Stimulated activated CD4-positive, alpha-beta T cell treated with anti-CD3 and anti-CD28 coated beads, Interleukin-15, amount 100 ng/mL, for 48 hours (primary cell): ENCODE measurements around the gene LHX2.
"Not testable (repeated sequence)": the region's sequence is repeated elsewhere in the genome, so short reads cannot be mapped to it uniquely, and the experiment has no call there.

ENCODE experiments used
- DNase-seq, 2 donors: peaks; one replicate each; pipeline ENCODE4 v3.0.0-alpha.2; 2020; ENCODE audit warnings: low read depth in 2 of 2

Gene LHX2, protein sequence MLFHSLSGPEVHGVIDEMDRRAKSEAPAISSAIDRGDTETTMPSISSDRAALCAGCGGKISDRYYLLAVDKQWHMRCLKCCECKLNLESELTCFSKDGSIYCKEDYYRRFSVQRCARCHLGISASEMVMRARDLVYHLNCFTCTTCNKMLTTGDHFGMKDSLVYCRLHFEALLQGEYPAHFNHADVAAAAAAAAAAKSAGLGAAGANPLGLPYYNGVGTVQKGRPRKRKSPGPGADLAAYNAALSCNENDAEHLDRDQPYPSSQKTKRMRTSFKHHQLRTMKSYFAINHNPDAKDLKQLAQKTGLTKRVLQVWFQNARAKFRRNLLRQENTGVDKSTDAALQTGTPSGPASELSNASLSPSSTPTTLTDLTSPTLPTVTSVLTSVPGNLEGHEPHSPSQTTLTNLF

DNA sequence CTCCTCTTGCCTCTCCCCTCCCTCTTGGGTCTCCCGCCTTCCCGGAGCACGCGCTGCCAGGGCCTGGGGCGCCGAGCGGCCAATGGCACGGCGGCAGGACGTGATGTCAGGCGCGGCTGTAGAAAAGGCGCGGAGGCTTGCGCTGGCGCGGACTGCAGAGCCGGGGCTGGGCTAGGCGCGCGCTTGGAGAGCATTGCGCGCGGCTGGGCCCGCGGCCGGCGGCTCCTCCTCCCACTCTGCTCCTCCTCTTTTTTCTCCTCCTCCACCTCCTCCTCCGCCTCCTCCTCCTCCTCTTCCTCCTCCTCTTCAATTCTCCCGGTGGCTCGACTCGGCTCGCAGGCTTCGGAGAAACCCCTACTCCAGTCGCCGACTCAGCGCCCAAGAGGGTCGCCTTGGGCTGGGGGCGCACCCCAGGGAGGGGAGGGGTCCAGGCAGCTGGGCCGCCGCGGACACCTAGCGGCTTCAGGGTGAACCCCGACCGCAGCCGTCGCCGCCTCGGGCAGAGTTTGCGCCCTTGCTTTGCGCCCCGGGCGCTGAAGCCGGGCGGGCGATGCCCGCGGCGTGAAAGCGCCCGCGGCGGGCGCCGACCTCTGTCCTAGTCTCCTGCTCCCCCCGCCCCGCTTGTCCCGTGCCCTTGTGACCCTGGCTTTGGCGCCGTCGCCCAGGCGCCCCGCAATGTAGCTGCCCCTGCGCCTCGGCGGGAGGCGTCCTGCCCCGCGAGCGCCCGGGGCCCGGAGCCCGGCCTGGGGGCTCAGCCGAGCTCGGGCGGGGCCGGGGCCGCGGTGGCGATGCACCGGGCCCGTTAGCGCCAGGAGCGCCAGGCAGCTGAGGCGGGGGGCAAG is at the start of gene LHX2:
Gene LHX2 (plus strand): TSS at position 309 of the 842 bp plus-strand sequence. CDS start 581 bp downstream, outside the sequence.
- peak in 1 of 2 donors; percentile 48 for DNase-seq

DNA sequence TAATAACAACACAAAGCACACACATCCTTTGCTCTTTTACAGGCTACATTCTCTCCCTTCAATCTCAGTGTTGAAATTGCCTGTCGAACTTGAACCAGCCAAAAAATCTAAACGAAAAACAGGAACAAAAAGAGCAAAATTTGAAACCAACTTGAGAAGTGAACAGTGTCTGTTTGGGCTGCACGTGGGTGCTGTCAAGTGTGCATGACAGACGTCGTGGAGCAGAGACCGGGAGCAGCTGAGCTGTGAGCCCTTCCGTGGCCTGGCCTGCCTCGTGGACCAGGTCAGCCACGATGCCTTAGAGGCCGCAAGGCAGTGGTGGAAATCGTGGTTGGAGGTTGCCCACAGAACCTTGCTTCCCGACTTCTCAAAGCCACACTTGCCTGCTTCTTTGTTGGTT is 46.8 kb upstream of the LHX2 start:
- DNase-seq: no peak

DNA sequence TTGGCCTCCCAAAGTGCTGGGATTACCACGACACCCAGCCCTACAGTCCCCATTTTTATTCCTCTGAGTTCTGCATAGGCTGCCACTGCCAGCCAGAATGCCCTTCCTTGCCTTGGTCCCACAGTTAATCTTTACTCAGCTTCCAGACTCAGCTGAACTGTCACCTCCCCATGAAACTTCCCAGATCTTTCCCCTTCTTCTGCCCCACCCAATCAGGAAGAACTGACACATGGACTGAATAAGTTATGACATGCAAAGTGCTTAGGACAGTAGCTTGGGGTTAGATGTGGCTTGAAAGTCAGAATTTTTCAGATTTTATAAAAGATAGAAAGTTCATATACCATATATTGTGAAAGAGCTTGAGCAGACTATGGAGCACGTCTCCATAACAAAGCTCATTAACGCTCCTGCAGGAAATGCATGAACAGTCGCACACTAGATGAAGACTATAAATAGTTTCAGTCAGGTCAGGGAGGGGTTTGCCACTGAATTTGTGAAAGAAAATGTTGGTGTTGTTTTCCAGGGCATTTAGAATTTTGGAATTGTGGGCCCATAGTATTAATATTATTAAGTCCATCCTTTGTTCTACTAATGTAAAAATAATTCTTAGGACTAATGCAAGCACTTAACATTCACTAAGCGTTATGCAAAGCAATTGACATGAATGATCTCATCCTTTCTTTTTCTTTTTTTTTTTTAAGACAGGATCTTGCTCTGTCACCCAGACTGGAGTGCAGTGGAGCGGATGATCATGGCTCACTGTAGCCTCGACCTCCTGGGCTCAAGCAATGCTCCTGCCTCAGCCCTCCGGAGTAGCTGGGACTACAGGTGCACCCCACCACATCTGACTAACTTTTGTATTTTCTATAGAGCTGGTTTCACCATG is 45.5 kb upstream of the LHX2 start:
- DNase-seq: no peak

DNA sequence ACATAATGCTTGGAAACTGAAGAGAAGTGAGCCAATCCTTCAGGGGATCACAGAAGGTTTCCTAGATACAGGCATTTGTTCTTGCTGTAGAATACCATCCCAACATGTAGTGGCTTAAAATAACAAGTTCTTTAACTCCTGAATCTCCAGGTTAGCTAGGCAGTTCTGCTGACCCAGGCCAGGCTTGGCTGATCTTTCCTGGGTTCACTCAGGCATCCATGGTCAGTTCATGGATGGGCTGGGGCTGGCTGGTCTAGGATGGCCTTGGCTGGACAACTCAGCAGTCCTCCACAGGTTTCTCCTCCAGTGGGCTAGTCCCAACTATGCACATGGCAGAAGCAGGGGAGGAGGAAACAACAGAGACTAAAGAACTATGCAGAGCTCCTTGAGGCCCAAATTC is 44.2 kb upstream of the LHX2 start:
- no peak for DNase-seq

DNA sequence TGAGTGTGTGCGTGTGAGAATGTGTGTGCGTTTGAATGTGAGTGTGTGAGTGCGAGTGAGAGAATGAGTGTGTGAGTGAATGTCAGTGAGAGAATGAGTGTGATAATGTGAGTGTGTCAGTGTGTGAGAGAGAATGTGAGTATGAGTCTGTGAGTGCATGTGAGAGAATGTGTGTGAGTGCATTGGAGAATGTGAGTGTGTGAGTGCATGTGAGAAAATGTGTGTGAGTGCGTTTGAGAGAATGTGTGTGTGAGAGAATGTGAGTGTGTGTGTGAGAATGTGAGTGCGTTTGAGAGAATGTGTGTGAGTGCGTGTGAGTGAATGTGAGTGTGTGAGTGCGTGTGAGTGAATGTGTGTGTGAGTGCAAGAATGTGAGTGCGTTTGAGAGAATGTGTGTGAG is 39.0 kb upstream of the LHX2 start:
- no peak for DNase-seq

DNA sequence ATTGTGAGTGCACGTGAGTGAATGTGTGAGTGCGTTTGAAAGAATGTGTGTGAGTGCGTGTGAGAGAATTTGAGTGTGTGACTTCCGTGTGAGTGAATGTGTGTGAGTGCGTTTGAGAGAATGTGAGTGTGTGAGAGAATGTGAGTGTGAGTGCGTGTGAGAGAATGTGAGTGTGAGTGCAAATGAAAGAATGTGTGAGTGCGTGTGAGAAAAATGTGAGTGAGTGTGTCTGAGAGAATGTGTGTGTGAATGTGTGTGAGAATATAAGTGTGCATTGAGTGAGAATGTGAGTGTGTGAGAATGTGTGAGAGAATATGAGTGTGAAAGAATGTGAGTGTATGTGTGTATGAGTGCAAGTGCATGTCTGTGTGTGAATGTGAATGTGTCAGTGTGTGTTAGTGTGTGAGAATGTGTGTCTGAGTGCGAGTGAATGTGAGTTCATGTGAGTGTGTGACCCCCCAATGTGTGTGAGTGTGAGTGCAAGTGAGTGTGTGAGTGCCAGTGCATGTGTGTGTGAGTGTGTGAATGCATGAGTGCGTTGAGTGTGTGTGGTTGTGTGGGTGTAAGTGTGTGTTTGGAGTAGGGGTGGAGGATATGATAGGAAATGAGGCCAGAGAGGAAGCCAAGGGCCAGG is 37.9 kb upstream of the LHX2 start:
- no peak for DNase-seq

DNA sequence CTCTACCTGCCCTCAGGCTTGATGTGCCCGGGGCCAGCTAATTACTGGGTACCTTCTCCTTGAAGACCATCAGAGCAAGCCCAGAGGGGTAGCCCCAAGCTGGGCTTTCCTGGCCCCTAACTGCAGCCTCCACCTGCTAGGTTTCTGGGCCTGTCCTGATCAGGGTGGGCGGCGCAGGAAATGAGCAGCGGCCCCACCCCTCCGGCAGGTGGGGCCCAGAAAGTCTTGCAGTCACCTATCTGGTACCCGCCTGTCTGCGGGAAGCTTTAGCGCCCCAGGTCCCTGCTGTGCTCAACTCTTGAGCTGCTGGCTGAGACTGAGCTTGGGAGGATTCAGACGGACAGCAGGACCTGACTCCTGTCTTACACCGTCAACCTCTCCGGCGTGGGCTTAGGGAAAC is 37.1 kb upstream of the LHX2 start:
- DNase-seq: no peak

DNA sequence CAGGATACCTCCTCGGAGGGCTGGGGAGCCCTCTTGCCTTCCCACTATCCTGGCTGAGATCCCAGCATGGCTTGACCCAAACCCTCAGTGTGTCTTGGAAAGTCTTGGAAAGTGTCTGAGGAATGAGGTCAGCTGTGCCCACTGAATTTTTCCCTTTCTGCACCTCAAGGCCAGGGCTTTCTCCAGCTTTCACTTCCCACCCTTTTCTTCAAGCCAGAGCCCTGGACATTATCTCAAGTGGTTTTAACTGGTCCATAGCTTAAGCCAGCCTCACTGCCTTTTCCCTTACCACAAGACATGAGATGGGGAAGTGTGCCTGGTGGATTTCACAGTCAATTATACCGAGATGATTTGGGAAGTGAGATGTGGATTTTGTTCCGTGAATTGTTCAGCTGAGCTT is 35.7 kb upstream of the LHX2 start:
- no peak for DNase-seq

DNA sequence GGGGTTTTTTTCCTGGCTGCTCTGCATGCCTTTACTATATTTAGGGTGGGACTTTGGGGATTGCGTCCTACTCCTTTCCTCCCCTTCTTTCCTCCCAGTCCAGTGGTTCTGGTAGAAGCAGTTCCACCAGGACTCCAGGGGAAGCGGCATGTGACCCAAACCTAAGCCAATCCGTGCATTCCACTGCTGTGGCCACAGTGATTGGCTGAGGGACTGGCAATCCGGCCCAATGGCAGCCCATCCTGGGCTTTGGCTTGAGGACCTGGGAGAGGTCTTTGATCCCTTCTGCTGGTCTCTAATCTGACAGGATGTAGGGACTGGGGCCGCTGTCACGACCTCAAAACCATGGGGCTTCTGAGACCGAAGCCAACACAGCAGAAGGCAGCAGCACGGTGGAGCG is 35.0 kb upstream of the LHX2 start:
- not testable (repeated sequence) for DNase-seq

DNA sequence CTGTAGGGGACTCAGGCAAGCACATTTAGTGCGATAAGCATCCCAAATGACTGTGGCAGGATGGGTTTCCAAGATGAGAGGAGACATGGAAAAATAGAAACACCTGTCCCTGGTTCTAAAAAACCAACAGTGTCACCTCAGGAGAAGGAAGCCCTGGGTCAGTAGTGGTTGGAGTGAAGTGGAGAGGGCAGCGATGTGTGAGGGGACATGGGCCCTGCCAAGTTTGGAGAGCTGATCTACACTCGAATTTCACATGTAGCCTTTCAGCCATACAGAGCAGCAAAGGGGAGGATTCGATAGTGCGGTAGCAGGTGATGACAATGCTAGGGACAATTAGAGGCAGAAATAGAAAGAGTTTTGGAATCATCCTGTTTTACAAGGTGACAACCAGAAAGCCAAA is 32.6 kb upstream of the LHX2 start:
- DNase-seq: no peak

DNA sequence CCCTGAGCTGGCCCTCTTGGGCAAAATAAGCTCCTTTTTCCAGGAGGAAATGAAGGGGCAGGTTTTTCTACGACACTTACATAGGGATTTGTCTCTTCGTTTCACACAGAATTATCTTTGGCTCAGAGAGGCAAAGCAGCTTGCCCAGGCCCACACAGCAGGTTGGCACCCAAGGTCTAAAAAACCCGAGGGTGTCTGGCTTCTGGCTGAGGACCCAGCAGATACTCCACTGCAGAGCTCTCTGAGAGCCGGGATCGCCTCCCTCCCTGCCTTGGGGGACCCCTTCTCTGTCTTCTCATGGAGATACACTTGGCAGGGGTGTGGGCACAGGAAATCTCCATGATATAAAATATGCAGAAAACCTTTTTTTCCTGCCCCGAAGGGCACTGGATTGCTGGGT is 29.0 kb upstream of the LHX2 start:
- no peak for DNase-seq

DNA sequence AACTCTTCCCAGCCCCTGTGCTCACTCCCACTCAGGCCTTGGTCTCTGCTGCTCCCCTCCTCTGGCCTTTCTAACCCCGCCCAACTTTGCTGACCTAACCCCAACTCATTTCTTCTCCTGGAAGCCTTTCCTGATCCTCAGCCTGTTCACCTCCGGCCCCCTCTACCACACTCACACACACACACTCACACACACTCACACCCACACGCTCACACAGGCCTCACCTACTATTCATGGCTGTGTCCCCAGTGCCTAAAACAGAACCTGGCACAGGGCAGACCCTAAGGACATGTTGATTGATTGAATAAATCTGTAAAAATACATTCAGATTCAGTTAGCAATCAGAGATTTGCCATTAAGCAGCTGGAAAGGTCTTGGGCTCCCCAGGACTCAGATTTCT is 28.5 kb upstream of the LHX2 start:
- DNase-seq: no peak

DNA sequence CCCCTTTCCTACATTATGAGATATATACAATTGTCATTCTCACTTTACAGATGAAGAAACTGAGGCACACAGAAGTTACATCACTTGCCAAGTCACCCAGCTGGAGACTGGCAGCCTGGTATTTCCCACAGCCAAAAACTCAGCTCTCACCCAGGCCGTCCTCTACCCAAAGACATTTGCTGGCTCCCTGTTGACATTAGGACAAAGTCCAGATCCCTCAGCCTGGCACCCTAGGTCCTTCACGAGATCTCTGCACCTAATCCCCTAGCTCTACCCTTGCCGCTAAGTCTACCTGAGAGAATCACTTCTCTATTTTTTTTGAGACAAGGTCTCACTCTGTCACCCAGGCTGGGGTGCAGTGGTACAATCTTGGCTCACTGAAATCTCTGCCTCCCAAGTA is 26.8 kb upstream of the LHX2 start:
- no peak for DNase-seq

DNA sequence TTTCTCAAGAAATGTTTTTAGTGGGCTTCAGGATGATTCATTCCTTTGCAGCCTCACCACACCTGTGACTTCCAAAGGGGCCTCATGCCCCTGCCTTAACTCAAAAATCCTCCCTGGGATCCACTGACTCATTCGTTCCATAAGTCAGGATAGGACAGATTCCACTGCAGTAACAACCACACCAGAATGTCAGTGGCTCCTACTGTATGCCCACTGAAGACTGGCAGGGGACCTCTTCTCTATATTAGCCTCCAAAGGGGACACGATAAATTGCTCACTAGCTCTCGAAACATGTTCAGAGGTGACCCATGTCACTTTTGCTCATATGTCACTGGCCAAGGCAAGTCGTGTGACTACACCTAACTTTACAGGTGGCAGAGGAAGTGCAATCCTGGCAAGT is 25.7 kb upstream of the LHX2 start:
- DNase-seq: no peak

DNA sequence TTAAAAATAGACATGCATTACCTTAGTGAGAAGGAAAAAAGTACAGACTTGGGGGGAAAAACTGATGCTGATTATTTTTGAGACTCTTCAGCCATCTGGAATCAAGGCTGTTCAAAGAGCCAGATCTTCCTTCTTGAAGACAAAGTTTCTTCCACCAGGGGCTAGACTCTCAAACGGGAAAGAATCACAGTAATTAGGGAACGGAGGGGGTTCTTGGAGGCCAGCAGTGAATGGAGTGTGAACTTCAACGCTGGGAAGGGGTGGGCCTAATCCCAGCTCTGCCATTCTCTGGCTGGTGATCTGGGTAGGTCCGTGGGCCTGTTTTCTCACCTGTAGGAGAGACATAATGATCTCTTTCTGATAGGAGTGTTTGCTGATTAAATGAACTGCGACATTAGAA is 21.1 kb upstream of the LHX2 start:
- DNase-seq: no peak

DNA sequence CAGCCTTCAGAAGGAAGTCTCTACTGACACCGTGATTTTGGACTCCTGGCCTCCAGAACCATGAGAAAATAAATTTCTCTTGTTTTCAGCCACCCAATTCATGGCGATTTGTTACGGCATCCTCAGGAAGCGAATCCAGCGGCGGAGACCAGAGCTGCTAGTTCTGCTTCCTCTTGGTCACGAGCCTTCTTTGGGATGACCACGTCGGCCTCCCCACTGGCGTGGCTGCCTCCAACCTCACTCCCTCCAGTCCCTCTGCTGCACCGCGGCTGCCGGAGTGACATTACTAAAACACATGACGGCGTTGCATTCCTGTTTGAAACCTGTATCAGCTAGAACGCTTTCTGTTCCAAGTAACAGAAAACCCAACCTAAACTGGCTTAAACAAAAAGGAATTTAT is 18.9 kb upstream of the LHX2 start:
- DNase-seq: not testable (repeated sequence)

DNA sequence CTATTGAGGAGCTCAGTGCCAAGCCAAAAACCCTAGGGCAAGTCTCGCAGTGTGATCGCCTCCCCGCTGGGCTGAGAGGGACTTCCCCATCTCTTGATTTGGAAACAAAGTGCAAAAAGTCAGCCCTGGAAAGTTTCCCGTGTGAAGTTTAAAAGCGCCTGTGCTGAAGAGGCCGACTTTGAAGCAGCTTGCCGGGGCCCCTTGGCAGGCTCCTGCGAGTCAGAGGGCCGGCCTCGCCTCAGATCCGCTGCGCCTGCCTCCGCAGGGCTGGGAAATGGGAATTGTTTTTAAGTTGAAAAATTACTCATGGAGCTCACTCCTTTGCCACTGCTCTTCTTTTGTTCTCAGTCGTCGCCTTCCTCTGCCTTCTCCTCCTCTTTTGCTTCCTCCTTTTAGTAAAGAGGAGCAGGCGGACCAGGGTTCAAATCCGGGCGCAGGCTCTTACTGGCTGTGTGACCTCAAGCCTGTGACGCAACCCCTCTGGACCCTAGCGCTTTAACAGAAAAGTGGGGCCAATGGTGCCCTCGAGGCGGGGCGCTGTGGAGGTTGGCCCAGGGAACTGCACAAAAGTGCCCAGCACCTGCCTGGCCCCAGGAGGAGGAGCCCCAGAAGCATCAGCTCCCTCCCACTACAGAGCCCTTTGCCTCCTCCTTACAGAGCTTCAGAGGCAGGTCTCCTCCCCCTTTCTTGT is 14.7 kb upstream of the LHX2 start:
- peak; percentile 36 to 45 for DNase-seq

DNA sequence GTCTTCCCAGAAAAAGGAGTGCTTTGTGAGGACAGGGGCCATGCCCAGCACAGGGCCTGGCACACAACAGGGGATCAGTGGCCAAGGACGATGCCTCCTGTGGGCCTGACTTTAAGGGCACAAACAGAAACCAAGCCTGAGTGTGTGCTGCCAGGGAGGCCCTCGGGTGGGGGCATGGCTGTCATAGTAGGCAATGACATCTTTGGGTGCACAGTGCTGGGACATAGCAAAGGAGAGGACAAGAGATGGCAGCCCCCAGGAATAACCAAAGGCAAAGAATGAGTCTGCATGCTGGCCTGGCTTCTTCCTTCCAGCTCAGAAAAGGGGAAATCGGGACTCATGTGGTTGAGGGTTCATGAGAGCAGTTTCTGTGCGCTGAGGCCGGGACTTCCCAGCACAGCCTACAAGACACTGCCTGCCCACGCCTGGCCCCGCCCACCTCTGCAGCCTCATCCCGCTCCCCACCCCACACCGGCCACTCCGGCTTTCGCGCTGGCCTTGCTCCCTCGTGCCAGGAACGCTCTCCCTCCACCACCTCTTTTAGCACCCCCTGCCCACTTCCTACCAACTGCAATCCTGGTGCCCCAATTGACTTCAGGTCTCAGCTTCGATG is 13.8 kb upstream of the LHX2 start:
- no peak for DNase-seq

DNA sequence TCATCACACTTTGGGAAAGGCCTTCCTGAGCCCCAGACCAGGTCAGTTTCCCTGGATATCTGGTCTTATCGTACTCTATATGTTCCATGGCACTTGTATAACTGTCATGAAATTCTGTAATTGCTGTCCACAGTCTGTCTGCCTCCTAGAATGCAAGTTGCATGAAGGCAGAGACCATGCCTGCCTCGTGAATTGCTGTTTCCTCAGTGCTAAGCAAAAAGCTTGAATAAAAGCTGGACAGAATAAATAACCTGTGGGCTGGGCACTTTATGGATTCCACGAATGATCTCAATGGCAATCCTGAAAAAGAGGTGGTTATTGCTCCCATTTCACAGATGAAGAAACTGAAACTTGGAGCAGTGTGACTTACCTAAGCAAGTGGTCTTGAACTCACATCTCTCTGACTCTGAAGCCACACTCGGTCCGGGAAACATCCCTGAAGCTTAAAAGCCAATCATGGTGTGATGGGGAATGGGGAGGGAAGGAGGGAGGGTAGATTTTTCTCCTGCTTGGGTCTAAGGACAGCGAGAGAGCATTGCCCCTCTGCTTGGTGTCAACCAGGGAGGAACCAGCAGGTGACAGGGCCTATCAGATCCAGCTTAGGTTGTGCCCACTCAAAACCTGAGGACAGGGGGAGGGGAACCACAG is 13.2 kb upstream of the LHX2 start:
- no peak for DNase-seq
